Measurements from ENCODE around the gene CHI3L1.

The CHI3L1 gene

DNA sequence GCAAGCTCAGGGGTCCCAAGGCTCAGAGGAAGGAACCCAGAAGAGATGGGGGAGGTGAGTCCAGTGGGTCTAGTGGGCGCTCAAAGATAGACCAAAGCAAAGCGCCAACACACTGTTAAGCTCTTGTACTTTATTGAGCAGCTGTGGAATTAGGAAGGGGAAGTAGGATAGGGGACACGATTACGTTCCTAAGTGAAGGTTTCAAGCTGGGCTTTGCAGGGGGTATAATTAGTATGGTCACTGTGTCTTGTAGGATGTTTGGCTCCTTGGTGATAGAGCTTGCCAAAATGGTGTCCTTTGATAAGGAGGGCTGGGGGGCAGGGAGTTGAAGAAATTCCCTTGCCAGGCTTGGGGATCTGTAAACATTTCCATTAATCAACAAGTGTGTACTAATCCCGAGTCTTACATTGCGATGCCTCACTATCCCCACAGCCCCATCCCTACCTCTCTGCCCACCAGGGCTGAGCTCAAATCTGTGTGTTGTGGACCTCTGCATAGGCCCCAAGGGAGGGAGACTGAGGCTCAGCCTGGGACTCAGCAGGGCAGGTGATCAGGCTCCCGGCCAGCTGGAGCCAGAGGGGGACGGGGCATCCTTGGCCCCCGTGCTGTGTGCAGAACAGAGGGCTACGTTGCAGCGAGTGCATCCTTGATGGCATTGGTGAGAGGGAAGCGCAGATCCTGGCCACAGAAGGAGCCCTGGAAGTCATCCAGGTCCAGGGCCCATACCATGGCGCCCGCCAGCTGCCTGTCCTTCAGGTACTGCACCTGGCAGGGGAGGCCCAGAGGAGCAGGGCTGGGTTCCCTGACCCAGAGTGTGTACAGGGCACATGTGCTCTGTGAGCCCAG, 7.5 kb downstream of the CHI3L1 start:
- Mint-ChIP-seq H3K27ac (no peak overlapping the region), H3K36me3 (no peaks in the 10 kb centered on the region), H3K4me1 (no peaks in the 10 kb centered on the region), H3K9me3 (no peaks in the 10 kb centered on the region), H3K4me3 (no peak overlapping the region)
- no peak for DNase-seq (ENCODE audit: low spot score in 2 of 2)
- ATAC-seq: no peak

DNA sequence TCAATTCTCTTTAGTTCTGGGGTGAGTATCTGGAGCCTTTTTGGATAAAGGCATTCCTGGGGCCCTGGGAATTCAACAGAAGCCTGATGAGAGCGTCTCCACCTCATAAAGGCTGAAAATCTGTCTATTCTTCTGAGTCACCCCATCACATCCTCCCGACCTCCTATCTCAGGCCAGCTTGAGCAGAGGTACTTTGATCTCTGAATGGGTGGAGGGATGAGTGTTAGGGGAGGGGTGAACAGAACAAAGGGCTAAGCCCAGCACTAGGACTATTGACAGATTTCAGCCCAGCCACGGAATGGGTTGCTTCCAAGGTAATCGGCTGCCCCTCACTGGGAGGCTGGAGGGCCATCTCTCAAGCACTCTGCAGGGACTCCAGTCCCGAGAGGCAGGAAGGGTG, 8.4 kb downstream of the CHI3L1 start:
- no peaks in the 10 kb centered on the region for H3K9me3 Mint-ChIP-seq
- no peak overlapping the region for H3K27ac Mint-ChIP-seq
- no peak for DNase-seq (ENCODE audit: low spot score in 2 of 2)
- no peak for ATAC-seq
- no peak overlapping the region for H3K4me3 Mint-ChIP-seq
- no peaks in the 10 kb centered on the region for H3K4me1 Mint-ChIP-seq
- no peaks in the 10 kb centered on the region for H3K36me3 Mint-ChIP-seq

DNA sequence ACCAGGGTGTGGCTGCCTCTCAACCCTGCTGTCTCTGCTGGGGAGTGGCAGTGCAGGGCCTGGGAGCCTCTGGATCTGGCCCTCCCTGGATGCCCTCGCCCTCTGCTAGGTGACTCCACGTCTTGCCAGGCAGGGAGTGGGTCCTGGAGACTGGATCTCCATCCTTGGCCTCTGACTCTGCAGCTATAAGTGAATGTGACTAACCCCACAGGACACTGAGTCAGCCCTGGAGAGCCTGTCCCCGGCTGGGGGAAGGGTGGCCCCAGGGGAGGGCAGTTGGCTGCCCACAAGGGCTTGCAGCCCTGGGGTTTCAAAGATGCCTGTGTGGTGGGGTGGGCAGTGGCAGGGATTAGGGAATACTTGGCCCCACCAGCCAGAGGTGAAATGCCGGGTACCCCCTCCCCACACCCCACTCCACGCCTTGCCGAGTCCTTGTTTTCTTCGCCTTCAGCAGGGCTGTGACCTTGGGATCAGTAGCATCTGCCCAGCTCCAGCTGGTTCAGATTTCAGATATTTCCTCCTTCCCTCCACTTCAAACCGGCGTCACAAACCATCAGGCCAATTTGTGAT, 8.9 kb downstream of the CHI3L1 start:
- H3K9me3 Mint-ChIP-seq: no peaks in the 10 kb centered on the region
- H3K27ac Mint-ChIP-seq: no peak overlapping the region
- no peaks in the 10 kb centered on the region for H3K36me3 Mint-ChIP-seq
- no peak overlapping the region for H3K4me3 Mint-ChIP-seq
- no peak for DNase-seq (ENCODE audit: low spot score in 2 of 2)
- no peaks in the 10 kb centered on the region for H3K4me1 Mint-ChIP-seq
- no peak for ATAC-seq

DNA sequence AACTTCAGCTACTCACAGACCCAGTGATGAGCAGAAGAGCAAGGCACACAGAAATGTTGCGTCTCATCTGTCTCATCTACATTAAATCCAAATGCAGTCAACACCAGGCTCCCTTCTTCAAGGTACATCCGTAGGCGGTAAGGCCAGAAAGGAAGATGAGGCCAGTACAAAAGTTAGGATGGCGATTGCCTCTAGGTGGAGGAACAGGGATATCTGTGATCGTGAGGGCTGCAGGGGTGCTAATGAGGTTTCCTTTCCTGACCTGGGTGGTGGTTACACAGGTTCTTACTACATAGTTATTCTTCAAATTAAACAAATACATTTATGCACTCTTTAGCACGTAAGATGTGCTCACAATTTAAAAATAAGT, 9.5 kb downstream of the CHI3L1 start:
- Mint-ChIP-seq H3K9me3 (no peaks in the 10 kb centered on the region), H3K36me3 (no peaks in the 10 kb centered on the region), H3K4me3 (no peak overlapping the region), H3K4me1 (no peaks in the 10 kb centered on the region), H3K27ac (no peak overlapping the region)
- no peak for DNase-seq (ENCODE audit: low spot score in 2 of 2)
- ATAC-seq: no peak

DNA sequence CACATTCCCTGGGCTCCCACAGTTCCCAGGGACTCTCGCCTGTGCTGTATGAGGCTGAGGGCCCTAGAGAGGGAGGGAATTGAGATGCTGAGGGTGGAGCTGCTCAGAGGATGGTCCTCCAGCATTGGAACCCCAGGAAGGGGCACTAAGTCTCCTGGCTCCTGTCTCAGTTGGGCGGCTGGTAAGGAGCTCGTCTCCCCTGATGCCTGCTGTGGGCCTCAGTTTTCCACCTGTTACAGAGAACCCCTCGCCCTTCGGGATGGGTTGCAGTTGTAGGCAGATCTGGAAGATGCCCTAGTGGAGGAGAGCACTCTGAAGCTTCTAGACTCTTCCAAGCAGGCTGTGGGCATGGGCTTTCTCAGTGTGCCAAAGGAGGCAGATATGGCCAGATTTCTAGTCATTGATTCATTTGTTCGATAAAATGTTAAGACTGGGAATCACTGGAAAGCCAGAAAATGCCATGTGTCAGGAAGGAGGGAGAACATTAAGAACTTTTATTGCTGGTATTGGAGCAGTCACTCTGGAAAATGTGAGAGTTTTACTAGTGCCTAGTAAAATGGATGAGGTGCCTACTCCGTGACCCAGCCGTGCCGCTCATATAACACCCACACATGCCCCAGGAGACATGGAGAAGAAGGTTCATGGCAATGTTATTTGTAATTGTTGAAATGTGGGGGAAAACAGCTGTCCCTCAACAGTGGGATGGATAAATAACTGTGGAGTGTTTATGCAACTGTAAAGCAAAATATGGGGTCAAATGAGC, 10.1 kb downstream of the CHI3L1 start:
- no peak for ATAC-seq
- Mint-ChIP-seq H3K27ac (no peak overlapping the region), H3K4me3 (no peak overlapping the region), H3K36me3 (no peaks in the 10 kb centered on the region), H3K4me1 (no peaks in the 10 kb centered on the region), H3K9me3 (no peaks in the 10 kb centered on the region)
- no peak for DNase-seq (ENCODE audit: low spot score in 2 of 2)

DNA sequence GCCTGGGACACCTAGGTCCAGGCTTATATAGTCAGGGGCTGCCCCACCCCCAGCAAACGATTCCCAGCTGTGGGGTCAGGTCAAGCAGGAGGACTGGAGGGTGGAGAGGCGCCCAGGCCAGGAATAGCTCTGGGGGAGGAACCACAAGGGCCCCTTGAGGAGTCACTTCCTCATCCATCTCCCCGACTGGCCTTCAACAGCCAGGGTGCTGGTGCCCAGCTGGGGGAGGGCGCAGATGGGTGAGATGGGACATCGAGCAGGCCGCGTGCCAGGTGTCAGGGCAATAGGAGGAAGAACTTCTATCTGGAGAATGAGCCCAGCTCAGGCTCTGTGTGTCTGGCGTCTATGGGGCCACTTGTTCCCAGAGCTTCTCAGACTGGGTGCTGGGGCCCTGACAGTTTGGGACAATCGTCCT, 10.7 kb downstream of the CHI3L1 start:
- H3K27ac Mint-ChIP-seq: no peak overlapping the region
- no peaks in the 10 kb centered on the region for H3K4me1 Mint-ChIP-seq
- no peak overlapping the region for H3K4me3 Mint-ChIP-seq
- no peak for DNase-seq (ENCODE audit: low spot score in 2 of 2)
- no peak for ATAC-seq
- no peaks in the 10 kb centered on the region for H3K36me3 Mint-ChIP-seq
- H3K9me3 Mint-ChIP-seq: no peaks in the 10 kb centered on the region

DNA sequence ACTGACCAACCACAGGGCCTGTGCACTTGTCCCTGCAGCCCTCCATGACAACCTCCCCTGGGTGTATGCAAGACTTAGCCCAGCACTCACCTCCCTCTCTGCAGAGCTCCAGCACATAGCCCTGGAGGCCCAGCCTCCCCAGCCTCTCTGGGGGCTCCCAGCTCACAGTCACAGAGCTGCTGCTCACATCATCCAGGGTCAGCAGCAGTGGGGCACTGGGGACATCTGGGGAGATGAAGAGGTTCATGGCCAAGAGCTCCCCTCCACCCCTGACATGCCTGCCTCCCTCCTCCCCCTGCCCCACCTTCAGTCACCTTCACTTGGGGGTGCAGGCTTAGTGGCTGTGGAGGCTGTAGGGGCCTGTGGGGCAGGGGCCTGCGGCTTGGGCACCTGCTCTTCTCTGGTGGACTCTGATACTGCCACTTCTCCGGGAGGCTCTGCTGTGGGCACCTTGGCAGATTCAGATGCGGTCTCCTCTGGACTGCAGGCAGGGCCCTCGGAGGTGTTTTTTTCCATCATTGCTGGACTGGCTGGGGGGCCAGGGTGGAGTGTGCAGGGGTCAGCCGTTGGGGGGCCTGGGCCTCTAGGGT, 11.2 kb downstream of the CHI3L1 start, which contains the start of gene MYBPH:
Gene MYBPH (minus strand): TSS at position 590 of the 590 bp plus-strand sequence. CDS start 71 bp downstream, at position 519.
- no peak for ATAC-seq
- Mint-ChIP-seq H3K27ac (no peak within 1 kb of the TSS), H3K4me3 (no peak within 1 kb of the TSS), H3K36me3 (no peaks in the 10 kb centered on the region), H3K9me3 (no peaks in the 10 kb centered on the region), H3K4me1 (no peaks in the 10 kb centered on the region)
- DNase-seq (ENCODE audit: low spot score in 2 of 2): no peak

DNA sequence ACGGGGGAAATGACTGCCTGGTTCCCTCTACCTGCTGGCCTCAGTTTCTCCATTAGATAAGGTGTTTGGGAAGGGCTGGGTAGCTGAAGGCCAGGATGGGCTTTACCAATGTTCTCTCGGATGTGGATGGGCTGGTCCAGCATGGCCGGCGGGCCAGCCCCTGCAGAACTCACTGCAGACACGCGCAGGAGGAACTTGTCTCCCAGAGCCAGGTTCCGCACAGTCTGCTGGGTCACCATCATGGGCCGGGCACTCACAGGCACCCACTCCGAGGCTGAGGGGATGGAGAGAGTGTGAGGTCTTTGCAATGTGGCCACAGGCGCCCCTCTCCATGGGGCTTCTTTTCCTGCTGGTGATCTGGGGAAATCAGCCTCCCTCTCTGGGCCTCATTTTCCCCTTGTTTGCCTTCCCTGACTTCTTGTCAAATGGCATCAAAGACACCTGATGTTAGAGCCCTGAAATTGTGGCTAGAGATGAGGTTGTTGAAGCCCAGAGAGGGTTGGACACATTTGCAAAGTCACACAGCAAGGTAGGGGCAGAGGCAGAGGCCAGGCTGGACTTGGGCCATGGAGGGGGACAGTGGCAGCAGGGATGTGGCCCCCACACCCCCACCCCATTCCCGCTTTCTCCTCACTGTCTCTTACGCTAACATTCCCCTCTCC, 12.0 kb downstream of the CHI3L1 start:
- H3K9me3 Mint-ChIP-seq: no peaks in the 10 kb centered on the region
- H3K4me3 Mint-ChIP-seq: no peak overlapping the region
- H3K27ac Mint-ChIP-seq: no peak overlapping the region
- DNase-seq (ENCODE audit: low spot score in 2 of 2): no peak
- no peaks in the 10 kb centered on the region for H3K36me3 Mint-ChIP-seq
- no peak for ATAC-seq
- H3K4me1 Mint-ChIP-seq: no peaks in the 10 kb centered on the region

DNA sequence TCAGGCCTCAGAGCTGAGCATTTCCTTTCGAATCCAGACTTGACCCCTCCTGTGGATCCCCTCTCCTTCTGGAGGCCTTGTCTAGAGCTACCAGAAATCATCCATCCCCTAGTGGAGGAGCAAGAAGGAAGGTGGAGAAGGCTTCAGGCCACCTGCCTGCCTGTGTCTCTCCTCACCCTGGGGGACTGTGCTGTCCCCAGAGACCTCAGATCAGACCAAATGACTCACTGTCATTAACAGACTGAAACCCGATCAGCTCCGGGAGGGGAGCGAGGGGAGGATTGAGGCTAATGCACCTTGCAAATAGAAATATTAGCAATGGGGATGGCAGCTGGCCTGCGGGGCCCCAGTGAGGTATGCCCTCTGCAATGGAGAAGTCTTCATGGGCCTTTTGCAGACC, 12.9 kb downstream of the CHI3L1 start:
- Mint-ChIP-seq H3K4me1 (no peaks in the 10 kb centered on the region), H3K9me3 (no peaks in the 10 kb centered on the region), H3K27ac (no peak overlapping the region), H3K36me3 (no peaks in the 10 kb centered on the region), H3K4me3 (no peak overlapping the region)
- ATAC-seq (no peak), DNase-seq (ENCODE audit: low spot score in 2 of 2) (no peak)

DNA sequence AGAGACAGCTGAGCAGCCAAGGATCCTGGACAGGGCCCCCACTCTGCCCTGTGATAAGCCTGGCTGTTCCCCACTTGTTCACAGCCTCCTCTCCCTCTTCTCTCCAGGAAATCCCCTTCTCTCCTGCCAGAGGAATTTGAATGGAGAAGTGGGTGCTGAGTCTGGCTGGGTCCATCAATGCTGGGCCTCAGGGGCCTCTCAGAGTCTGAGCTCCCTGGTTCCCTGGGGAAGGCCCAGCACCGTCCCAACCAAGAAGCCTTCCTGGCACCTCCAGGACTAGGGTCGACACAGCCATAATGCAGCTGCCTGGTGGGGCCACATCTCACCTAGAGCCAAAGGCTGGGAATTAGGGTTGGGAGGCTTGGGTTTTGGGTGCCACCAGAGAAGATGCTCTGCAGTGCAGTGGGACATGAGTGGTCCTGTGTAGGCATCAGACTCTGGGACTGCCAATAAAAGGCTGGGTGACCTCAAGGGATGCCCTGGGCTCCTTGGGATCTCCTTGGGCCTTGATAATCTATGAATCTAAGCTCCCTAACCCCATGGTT, 13.4 kb downstream of the CHI3L1 start:
- H3K27ac Mint-ChIP-seq: no peak overlapping the region
- no peak for ATAC-seq
- DNase-seq (ENCODE audit: low spot score in 2 of 2): no peak

DNA sequence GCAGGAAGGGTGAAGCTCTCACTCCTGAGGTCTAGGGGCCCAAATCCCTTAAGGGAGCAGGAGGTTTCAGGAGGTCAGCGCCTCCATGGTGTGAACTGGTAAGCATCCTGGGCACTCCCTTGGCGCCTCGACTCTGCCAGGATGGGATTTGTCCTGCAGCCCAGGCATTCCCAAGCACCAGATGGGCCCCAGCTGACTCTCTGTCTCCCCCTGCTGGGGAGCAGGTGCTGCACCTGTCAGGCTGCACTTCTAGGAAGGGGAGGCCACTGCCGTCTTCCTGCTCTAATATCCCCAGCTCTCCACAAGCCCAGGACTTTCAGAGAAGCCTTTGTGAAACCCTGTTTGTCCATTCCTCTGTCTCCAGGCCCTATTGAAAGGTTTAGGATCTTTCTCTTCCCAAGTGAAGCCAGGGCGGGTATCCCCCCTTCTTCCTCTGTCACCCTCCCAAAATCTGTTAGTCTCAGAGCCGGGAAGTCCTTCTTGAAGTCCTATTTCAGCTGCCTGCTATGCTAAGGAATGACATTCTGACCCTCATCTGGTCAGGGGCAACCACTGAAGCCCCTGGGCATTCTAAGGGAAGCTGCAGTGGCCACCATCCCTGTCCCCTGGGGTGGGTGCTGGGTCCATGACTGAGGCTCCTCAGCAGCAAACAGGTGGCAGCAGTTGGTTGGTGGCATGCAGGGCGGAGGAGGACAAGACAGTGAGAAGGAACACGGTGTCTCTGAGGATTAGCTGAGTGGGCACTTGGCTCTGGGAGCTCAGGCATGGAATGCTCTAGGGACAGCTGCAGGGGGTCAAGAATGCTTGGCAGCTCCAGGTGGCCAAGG, 14.1 kb downstream of the CHI3L1 start:
- no peaks in the 10 kb centered on the region for H3K4me1 Mint-ChIP-seq
- H3K9me3 Mint-ChIP-seq: no peaks in the 10 kb centered on the region
- no peak for ATAC-seq
- DNase-seq (ENCODE audit: low spot score in 2 of 2): peak; percentile 49 to 68
- no peak overlapping the region for H3K27ac Mint-ChIP-seq
- H3K36me3 Mint-ChIP-seq: no peaks in the 10 kb centered on the region
- H3K4me3 Mint-ChIP-seq: no peak overlapping the region

More for the DNA sequence above, 13.4 kb downstream of the CHI3L1 start:
- no peaks in the 10 kb centered on the region for H3K4me1 Mint-ChIP-seq
- no peaks in the 10 kb centered on the region for H3K9me3 Mint-ChIP-seq
- no peak overlapping the region for H3K4me3 Mint-ChIP-seq
- H3K36me3 Mint-ChIP-seq: no peaks in the 10 kb centered on the region

DNA sequence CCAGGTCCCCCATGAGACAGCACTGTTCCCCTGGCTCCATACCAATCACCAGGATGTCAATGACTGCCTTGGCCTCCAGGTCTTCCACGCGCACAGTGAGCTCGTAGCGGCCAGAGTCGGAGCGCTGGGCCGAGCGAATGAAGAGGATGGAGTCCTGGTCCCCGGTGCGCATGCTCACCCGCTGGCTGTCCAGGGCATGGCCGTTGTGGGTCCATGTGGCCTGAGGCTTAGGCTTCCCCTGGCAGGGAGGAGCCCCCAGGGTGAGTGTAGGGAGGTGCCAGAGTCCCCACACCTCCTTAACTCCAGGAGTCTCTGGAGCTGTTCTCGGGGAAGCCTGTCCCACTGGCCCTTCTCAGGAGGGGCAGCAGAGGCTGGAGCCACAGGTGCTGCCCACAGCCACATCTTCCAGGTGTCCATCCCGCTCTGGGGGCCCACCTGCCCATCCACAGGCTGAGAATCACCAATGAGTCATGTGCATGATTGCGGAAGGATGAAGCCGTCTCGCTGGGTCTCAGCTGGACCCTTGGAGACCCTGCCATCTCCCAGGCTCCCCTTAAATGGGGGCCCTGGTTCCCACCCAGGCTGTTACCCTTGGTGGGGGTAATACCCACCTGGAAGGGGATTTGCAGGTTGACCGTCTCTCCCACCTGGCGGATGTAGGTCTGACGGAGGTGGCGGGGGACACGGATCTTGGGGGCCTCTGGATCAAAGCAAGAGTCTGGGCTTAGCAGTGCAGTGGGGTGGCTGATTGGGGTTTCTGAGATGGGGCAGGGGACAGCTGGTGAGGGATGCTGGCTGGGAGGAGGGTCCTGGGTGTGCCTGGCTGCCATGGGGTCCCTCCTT, 14.9 kb downstream of the CHI3L1 start:
- H3K4me1 Mint-ChIP-seq: peaks cover 3% of the 10 kb centered on the region
- no peaks in the 10 kb centered on the region for H3K36me3 Mint-ChIP-seq
- H3K9me3 Mint-ChIP-seq: no peaks in the 10 kb centered on the region
- no peak overlapping the region for H3K27ac Mint-ChIP-seq
- no peak for DNase-seq (ENCODE audit: low spot score in 2 of 2)
- no peak for ATAC-seq
- H3K4me3 Mint-ChIP-seq: no peak overlapping the region

DNA sequence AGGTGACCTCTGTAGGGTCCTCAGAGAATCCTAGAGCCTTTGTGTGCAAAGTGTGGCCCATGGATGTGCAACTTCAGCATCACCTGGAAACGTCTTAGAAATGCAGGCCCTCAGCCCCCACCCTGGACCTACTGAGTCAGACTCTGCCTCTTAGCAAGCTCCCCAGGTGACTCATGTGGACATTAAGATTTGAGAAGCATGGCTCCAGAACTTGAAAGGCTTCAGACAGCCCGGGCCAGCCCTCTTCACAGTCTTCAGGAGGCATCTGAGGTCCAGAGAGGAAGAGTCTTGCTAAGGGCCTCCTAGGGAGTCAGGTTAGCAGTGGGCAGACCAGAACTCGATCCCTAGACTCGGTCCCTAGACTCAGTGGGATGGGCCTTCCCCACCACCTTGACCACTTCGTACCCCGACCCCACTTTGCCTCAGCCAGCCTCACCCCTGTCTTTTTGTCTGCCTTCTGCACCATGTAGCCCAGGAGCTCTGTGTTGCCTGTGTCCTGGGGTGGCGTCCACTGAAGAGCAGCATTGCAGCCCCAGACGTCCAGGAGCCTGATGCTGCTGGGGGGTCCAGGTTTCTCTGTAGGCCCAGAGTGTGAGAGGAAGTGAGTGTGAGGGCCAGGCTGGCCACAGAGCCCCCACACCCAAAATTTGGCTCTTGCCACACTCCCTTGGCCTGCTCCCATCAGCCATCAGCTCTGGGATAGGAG, 15.7 kb downstream of the CHI3L1 start:
- Mint-ChIP-seq H3K27ac (no peak overlapping the region), H3K4me1 (peaks cover 10% of the 10 kb centered on the region), H3K4me3 (no peak overlapping the region), H3K36me3 (no peaks in the 10 kb centered on the region), H3K9me3 (no peaks in the 10 kb centered on the region)
- DNase-seq (ENCODE audit: low spot score in 2 of 2) (no peak), ATAC-seq (no peak)

Measured in stimulated activated effector memory CD8-positive, alpha-beta T cell treated with anti-CD3 and anti-CD28 coated beads, Interleukin-12 subunit alpha, Interleukin-12 subunit beta, amount 100 ng/mL, for 72 hours (primary cell).